Type B pancreatic cell (in vitro differentiated cells): Measurements from ENCODE around the gene KLK4. TPM values are rescaled to one million over a fixed set of nuclear protein-coding genes. Genes with fewer than 3 reads are reported as not detected.

Source experiments
- DNase-seq: peaks from one replicate; pipeline ENCODE4 v3.0.0; 2021; ENCODE audit warnings: mixed read lengths; ENCODE audit not compliant: unreplicated experiment; ENCODE audit errors: extremely low spot score
- H3K27ac Mint-ChIP-seq: 2 replicates; pipeline ENCODE4 v1.8.0; 2021; ENCODE audit warnings: mild to moderate bottlenecking, mixed read lengths
- H3K27me3 Mint-ChIP-seq: 2 replicates; pipeline ENCODE4 v1.8.0; 2021; ENCODE audit warnings: mixed read lengths
- H3K36me3 Mint-ChIP-seq: 2 replicates; pipeline ENCODE4 v1.8.0; 2021; ENCODE audit warnings: mixed read lengths
- H3K4me1 Mint-ChIP-seq: one replicate; pipeline ENCODE4 v1.8.0; 2021; ENCODE audit warnings: mixed read lengths; ENCODE audit not compliant: unreplicated experiment
- H3K4me3 Mint-ChIP-seq: 2 replicates; pipeline ENCODE4 v1.8.0; 2021; ENCODE audit warnings: mild to moderate bottlenecking, mixed read lengths
- H3K9me3 Mint-ChIP-seq: 2 replicates; pipeline ENCODE4 v1.8.0; 2021; ENCODE audit warnings: mixed read lengths
- total RNA-seq: library from RNA; stranded (reverse); gene quantifications from 2 replicates; pipeline ENCODE4 v1.2.1, GENCODE V29; 2021; ENCODE audit warnings: low replicate concordance
- TF ChIP-seq, protein P1 (sequence below): fragments of 200-600 bp; sonication (generic); conservative IDR thresholded peaks from 2 replicates; pipeline ENCODE4 v1.5.0; 2021; ENCODE audit warnings: antibody characterized with exemption, mild to moderate bottlenecking

Gene KLK4
- total RNA-seq, 1 donor from 2014 or later = 0.46 TPM

DNA sequence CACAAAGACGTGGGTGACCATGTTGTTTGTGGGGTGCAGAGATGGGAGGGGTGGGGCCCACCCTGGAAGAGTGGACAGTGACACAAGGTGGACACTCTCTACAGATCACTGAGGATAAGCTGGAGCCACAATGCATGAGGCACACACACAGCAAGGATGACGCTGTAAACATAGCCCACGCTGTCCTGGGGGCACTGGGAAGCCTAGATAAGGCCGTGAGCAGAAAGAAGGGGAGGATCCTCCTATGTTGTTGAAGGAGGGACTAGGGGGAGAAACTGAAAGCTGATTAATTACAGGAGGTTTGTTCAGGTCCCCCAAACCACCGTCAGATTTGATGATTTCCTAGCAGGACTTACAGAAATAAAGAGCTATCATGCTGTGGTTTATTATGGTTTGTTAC lies 32.3 kb downstream of the KLK4 start:
- Mint-ChIP-seq H3K36me3 (no peaks in the 10 kb centered on the region), H3K27ac (no peak overlapping the region), H3K4me1 (no peaks in the 10 kb centered on the region), H3K9me3 (no peaks in the 10 kb centered on the region), H3K4me3 (no peak overlapping the region), H3K27me3 (peaks cover 47% of the 10 kb centered on the region)
- TF ChIP-seq, protein P1, sequence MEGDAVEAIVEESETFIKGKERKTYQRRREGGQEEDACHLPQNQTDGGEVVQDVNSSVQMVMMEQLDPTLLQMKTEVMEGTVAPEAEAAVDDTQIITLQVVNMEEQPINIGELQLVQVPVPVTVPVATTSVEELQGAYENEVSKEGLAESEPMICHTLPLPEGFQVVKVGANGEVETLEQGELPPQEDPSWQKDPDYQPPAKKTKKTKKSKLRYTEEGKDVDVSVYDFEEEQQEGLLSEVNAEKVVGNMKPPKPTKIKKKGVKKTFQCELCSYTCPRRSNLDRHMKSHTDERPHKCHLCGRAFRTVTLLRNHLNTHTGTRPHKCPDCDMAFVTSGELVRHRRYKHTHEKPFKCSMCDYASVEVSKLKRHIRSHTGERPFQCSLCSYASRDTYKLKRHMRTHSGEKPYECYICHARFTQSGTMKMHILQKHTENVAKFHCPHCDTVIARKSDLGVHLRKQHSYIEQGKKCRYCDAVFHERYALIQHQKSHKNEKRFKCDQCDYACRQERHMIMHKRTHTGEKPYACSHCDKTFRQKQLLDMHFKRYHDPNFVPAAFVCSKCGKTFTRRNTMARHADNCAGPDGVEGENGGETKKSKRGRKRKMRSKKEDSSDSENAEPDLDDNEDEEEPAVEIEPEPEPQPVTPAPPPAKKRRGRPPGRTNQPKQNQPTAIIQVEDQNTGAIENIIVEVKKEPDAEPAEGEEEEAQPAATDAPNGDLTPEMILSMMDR = no peak
- no peak for DNase-seq

DNA sequence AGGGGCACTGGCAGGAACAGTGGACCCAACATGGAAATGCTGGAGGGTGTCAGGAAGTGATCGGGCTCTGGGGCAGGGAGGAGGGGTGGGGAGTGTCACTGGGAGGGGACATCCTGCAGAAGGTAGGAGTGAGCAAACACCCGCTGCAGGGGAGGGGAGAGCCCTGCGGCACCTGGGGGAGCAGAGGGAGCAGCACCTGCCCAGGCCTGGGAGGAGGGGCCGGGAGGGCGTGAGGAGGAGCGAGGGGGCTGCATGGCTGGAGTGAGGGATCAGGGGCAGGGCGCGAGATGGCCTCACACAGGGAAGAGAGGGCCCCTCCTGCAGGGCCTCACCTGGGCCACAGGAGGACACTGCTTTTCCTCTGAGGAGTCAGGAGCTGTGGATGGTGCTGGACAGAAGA lies 33.9 kb downstream of the KLK4 start:
- Mint-ChIP-seq H3K36me3 (no peaks in the 10 kb centered on the region), H3K9me3 (no peaks in the 10 kb centered on the region), H3K4me1 (no peaks in the 10 kb centered on the region), H3K27me3 (peaks cover 42% of the 10 kb centered on the region), H3K4me3 (no peak overlapping the region), H3K27ac (no peak overlapping the region)
- TF ChIP-seq, protein P1 = no peak
- DNase-seq = no peak

DNA sequence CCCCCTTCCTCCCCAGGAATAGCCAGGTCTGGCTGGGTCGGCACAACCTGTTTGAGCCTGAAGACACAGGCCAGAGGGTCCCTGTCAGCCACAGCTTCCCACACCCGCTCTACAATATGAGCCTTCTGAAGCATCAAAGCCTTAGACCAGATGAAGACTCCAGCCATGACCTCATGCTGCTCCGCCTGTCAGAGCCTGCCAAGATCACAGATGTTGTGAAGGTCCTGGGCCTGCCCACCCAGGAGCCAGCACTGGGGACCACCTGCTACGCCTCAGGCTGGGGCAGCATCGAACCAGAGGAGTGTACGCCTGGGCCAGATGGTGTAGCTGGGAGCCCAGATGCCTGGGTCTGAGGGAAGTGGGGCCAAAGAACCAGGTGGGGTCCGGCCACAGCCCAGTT lies 34.7 kb downstream of the KLK4 start:
- TF ChIP-seq, protein P1 = no peak
- H3K27ac Mint-ChIP-seq = no peak overlapping the region
- DNase-seq = no peak
- H3K27me3 Mint-ChIP-seq = peaks cover 39% of the 10 kb centered on the region
- H3K36me3 Mint-ChIP-seq = no peaks in the 10 kb centered on the region
- no peaks in the 10 kb centered on the region for H3K4me1 Mint-ChIP-seq
- H3K4me3 Mint-ChIP-seq = no peak overlapping the region
- H3K9me3 Mint-ChIP-seq = no peaks in the 10 kb centered on the region

DNA sequence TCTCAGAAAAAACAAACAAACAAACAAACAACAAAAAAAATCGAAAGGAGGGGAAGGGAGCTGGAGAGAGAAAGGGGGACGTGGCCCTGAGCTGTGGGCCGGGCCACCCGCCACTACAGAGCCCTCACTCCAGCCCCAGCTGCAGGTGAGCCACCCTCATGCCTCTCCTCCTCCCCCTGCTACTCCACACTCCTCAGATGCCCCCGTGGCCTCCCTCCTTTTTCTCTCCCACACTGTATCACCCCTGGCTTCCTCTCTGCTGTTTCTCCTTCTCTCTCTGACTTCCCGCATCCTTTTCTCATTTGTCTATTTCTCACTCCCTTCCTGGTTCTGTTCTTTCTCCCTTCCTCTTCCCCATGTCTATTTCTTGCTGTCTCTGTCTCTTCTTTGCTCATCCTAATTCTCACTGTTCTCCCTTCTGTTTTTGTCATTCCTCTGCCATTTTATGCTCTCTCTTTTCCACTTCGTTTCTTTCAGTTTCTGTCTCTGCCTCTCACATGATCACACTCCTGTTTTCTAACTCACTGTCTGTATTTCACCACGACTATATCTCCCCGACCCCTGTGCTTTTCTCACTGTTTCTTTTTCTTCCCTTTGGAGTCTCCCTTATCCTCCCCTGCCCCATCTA lies 35.3 kb downstream of the KLK4 start:
- no peak overlapping the region for H3K27ac Mint-ChIP-seq
- H3K27me3 Mint-ChIP-seq = peaks cover 40% of the 10 kb centered on the region
- H3K9me3 Mint-ChIP-seq = no peaks in the 10 kb centered on the region
- no peaks in the 10 kb centered on the region for H3K36me3 Mint-ChIP-seq
- DNase-seq = no peak
- no peak overlapping the region for H3K4me3 Mint-ChIP-seq
- TF ChIP-seq, protein P1 = no peak
- no peaks in the 10 kb centered on the region for H3K4me1 Mint-ChIP-seq

DNA sequence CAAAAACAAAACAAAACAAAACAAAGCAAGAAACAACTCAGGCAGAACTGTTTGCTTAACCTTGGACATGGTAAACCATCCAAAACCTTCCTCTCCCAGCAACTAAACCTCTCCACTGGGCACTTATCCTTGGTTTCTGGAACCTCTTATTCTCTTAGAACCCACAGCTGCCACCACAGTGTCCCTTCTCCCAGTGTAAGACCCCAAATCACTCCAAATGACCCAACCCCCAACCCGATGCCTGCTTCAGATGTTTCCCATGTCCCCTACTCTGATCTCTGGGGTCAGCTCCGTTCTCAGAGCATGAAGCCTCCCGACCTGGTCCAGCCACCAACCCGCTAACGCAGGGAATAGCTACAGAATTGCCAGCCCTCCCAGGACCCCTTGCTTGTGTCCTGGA lies 37.0 kb downstream of the KLK4 start:
- no peak for DNase-seq
- Mint-ChIP-seq H3K9me3 (no peaks in the 10 kb centered on the region), H3K4me1 (no peaks in the 10 kb centered on the region), H3K27ac (no peak overlapping the region), H3K36me3 (no peaks in the 10 kb centered on the region), H3K4me3 (no peak overlapping the region), H3K27me3 (peaks cover 39% of the 10 kb centered on the region)
- TF ChIP-seq, protein P1 = no peak

DNA sequence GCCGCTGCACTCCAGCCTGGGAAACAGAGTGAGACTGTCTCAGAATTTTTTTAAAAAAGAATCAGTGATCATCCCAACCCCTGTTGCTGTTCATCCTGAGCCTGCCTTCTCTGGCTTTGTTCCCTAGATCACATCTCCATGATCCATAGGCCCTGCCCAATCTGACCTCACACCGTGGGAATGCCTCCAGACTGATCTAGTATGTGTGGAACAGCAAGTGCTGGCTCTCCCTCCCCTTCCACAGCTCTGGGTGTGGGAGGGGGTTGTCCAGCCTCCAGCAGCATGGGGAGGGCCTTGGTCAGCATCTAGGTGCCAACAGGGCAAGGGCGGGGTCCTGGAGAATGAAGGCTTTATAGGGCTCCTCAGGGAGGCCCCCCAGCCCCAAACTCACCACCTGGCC lies 38.1 kb downstream of the KLK4 start, which contains the start of gene KLK2:
Gene KLK2 (plus strand): TSS at position 384 of the 400 bp plus-strand sequence. CDS start 35 bp downstream, outside the sequence.
- H3K36me3 Mint-ChIP-seq = no peaks in the 10 kb centered on the region
- no peaks in the 10 kb centered on the region for H3K4me1 Mint-ChIP-seq
- H3K27ac Mint-ChIP-seq = no peak within 1 kb of the TSS
- no peak for DNase-seq
- H3K4me3 Mint-ChIP-seq = no peak within 1 kb of the TSS
- TF ChIP-seq, protein P1 = no peak
- H3K27me3 Mint-ChIP-seq = peaks cover 42% of the 10 kb centered on the region
- no peaks in the 10 kb centered on the region for H3K9me3 Mint-ChIP-seq
